Measurements from ENCODE around the gene OXCT2. TPM values are rescaled to one million over a fixed set of nuclear protein-coding genes. Genes with fewer than 3 reads are reported as not detected.

The OXCT2 gene
- total and polyA plus RNA-seq, 4 donors: 0.11 to 0.47 (median 0.15) TPM

- Histone ChIP-seq H3K9ac (ENCODE audit: low read depth in 1 of 2, low read length in 2 of 2) (no peak overlapping the region), H3K27me3 (ENCODE audit: control insufficient read depth in 4 of 4, insufficient read depth in 4 of 4, low read length in 3 of 4) (no peaks in the 10 kb centered on the region), H3K4me3 (ENCODE audit: low read depth in 1 of 3, low read length in 3 of 3) (peak overlapping the region in 1 of 3 donors; percentile 68), H3K36me3 (ENCODE audit: control insufficient read depth in 4 of 4, insufficient read depth in 3 of 4, low read depth in 1 of 4, low read length in 3 of 4) (no peaks in the 10 kb centered on the region), H3K27ac (ENCODE audit: low read depth in 1 of 2, low read length in 2 of 2) (no peak overlapping the region), H3K4me1 (ENCODE audit: control insufficient read depth in 4 of 4, insufficient read depth in 4 of 4, low read length in 3 of 4) (peaks cover 0 to 6% (median 4%) of the 10 kb centered on the region in 4 donors), H3K9me3 (ENCODE audit: control insufficient read depth in 4 of 4, low read length in 3 of 4) (no peaks in the 10 kb centered on the region)
- no peak for DNase-seq (ENCODE audit: low spot score)
- 52% methylated on average over 15 of the region's 15 CpGs for WGBS
- TF ChIP-seq HNF4G (IDR thresholded peaks at IDR 0.05): no peak
- TF ChIP-seq RXRA (IDR thresholded peaks at IDR 0.05): no peak
- no peak for TF ChIP-seq ZBTB33 (IDR thresholded peaks at IDR 0.05)
- TF ChIP-seq, protein P1, sequence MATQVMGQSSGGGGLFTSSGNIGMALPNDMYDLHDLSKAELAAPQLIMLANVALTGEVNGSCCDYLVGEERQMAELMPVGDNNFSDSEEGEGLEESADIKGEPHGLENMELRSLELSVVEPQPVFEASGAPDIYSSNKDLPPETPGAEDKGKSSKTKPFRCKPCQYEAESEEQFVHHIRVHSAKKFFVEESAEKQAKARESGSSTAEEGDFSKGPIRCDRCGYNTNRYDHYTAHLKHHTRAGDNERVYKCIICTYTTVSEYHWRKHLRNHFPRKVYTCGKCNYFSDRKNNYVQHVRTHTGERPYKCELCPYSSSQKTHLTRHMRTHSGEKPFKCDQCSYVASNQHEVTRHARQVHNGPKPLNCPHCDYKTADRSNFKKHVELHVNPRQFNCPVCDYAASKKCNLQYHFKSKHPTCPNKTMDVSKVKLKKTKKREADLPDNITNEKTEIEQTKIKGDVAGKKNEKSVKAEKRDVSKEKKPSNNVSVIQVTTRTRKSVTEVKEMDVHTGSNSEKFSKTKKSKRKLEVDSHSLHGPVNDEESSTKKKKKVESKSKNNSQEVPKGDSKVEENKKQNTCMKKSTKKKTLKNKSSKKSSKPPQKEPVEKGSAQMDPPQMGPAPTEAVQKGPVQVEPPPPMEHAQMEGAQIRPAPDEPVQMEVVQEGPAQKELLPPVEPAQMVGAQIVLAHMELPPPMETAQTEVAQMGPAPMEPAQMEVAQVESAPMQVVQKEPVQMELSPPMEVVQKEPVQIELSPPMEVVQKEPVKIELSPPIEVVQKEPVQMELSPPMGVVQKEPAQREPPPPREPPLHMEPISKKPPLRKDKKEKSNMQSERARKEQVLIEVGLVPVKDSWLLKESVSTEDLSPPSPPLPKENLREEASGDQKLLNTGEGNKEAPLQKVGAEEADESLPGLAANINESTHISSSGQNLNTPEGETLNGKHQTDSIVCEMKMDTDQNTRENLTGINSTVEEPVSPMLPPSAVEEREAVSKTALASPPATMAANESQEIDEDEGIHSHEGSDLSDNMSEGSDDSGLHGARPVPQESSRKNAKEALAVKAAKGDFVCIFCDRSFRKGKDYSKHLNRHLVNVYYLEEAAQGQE (IDR thresholded peaks at IDR 0.05): no peak
- TF ChIP-seq JUND (IDR thresholded peaks at IDR 0.05): no peak
- TF ChIP-seq FOXA1 (IDR thresholded peaks at IDR 0.05): no peak
- no peak for TF ChIP-seq NR2F2 (IDR thresholded peaks at IDR 0.05)
- no peak for TF ChIP-seq HNF4A (conservative IDR thresholded peaks at IDR 0.05)
- no peak for TF ChIP-seq GABPA (IDR thresholded peaks at IDR 0.05 in 1 of 2, conservative IDR thresholded peaks at IDR 0.05 in 1 of 2)
- TF ChIP-seq EGR1 (IDR thresholded peaks at IDR 0.05; ENCODE audit: low read depth in 2 of 2): no peak
- no peak for TF ChIP-seq RAD21 (IDR thresholded peaks at IDR 0.05)
- no peak for TF ChIP-seq TAF1 (conservative IDR thresholded peaks at IDR 0.05)
- TF ChIP-seq FOXA2 (IDR thresholded peaks at IDR 0.05): no peak
- no peak for TF ChIP-seq SP1 (IDR thresholded peaks at IDR 0.05)
- TF ChIP-seq, protein P2, sequence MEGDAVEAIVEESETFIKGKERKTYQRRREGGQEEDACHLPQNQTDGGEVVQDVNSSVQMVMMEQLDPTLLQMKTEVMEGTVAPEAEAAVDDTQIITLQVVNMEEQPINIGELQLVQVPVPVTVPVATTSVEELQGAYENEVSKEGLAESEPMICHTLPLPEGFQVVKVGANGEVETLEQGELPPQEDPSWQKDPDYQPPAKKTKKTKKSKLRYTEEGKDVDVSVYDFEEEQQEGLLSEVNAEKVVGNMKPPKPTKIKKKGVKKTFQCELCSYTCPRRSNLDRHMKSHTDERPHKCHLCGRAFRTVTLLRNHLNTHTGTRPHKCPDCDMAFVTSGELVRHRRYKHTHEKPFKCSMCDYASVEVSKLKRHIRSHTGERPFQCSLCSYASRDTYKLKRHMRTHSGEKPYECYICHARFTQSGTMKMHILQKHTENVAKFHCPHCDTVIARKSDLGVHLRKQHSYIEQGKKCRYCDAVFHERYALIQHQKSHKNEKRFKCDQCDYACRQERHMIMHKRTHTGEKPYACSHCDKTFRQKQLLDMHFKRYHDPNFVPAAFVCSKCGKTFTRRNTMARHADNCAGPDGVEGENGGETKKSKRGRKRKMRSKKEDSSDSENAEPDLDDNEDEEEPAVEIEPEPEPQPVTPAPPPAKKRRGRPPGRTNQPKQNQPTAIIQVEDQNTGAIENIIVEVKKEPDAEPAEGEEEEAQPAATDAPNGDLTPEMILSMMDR (IDR thresholded peaks at IDR 0.05; ENCODE audit: low read depth, low read length, missing input control): no peak
- no peak for TF ChIP-seq MAX (IDR thresholded peaks at IDR 0.05)
- no peak for TF ChIP-seq ATF3 (IDR thresholded peaks at IDR 0.05)
- TF ChIP-seq YY1 (IDR thresholded peaks at IDR 0.05): no peak
These were observed 18.5 kb upstream of the OXCT2 start for GRCh38 chr1:39789571-39790110.
